ENCODE data around the gene GCNA.

- TF ChIP-seq, protein P1, sequence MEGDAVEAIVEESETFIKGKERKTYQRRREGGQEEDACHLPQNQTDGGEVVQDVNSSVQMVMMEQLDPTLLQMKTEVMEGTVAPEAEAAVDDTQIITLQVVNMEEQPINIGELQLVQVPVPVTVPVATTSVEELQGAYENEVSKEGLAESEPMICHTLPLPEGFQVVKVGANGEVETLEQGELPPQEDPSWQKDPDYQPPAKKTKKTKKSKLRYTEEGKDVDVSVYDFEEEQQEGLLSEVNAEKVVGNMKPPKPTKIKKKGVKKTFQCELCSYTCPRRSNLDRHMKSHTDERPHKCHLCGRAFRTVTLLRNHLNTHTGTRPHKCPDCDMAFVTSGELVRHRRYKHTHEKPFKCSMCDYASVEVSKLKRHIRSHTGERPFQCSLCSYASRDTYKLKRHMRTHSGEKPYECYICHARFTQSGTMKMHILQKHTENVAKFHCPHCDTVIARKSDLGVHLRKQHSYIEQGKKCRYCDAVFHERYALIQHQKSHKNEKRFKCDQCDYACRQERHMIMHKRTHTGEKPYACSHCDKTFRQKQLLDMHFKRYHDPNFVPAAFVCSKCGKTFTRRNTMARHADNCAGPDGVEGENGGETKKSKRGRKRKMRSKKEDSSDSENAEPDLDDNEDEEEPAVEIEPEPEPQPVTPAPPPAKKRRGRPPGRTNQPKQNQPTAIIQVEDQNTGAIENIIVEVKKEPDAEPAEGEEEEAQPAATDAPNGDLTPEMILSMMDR (IDR thresholded peaks at IDR 0.05): no peak
- no peak for TF ChIP-seq POLR2A (IDR thresholded peaks at IDR 0.05)
- no peak for TF ChIP-seq EP300 (IDR thresholded peaks at IDR 0.05)
Observed at GRCh38 chrX:71573590-71573989, 4.6 kb upstream of the GCNA start.
